Endothelial cell (in vitro differentiated cells): ENCODE results near the gene DOK5. TPM values are rescaled to one million over a fixed set of nuclear protein-coding genes. Genes with fewer than 3 reads are reported as not detected.
A peak's percentile ranks its signal among the peaks of the same experiment; 100 is the strongest.

Experiments used
- DNase-seq: peaks from one replicate; pipeline ENCODE4 v3.0.0; 2021; ENCODE audit warnings: low spot score
- H3K27ac Mint-ChIP-seq: one replicate; pipeline ENCODE4 v1.8.0; 2021; ENCODE audit warnings: mixed read lengths, inconsistent platforms; ENCODE audit not compliant: unreplicated experiment
- H3K27me3 Mint-ChIP-seq: one replicate; pipeline ENCODE4 v1.8.0; 2021; ENCODE audit warnings: mild to moderate bottlenecking, moderate library complexity, mixed read lengths, inconsistent platforms; ENCODE audit not compliant: unreplicated experiment
- H3K36me3 Mint-ChIP-seq: one replicate; pipeline ENCODE4 v1.8.0; 2021; ENCODE audit warnings: mild to moderate bottlenecking, low read depth, mixed read lengths, inconsistent platforms; ENCODE audit not compliant: unreplicated experiment
- H3K4me1 Mint-ChIP-seq: one replicate; pipeline ENCODE4 v1.8.0; 2021; ENCODE audit warnings: mild to moderate bottlenecking, mixed read lengths, inconsistent platforms; ENCODE audit not compliant: unreplicated experiment
- H3K4me3 Mint-ChIP-seq: one replicate; pipeline ENCODE4 v1.8.0; 2021; ENCODE audit warnings: mild to moderate bottlenecking, mixed read lengths, inconsistent platforms; ENCODE audit not compliant: unreplicated experiment
- H3K9me3 Mint-ChIP-seq: one replicate; pipeline ENCODE4 v1.8.0; 2021; ENCODE audit warnings: mixed read lengths, inconsistent platforms; ENCODE audit not compliant: unreplicated experiment
- CTCF ChIP-seq: fragments of 200-600 bp; sonication (generic); IDR thresholded peaks from one replicate; pipeline ENCODE4 v1.5.0; 2021; ENCODE audit warnings: antibody characterized with exemption; ENCODE audit not compliant: unreplicated experiment
- total RNA-seq: library from RNA; stranded (reverse); fragmentation: NEBNext Ultra II Directional; extraction: Animal tissue kit (Norgen Biotek cat#: 25700); gene quantifications from one replicate; pipeline ENCODE4 v1.2.1, GENCODE V29; 2021; ENCODE audit not compliant: unreplicated experiment

Gene DOK5
- total RNA-seq, 1 donor from 2014 or later = 0.26 TPM

GRCh38 chr20:54473340-54473739 is 2.1 kb upstream of the DOK5 start:
- TF ChIP-seq CTCF = no peak
- H3K4me3 Mint-ChIP-seq = no peak overlapping the region
- no peak for DNase-seq
- peaks cover 6% of the 10 kb centered on the region for H3K4me1 Mint-ChIP-seq
- H3K9me3 Mint-ChIP-seq = no peaks in the 10 kb centered on the region
- H3K27ac Mint-ChIP-seq = no peak overlapping the region
- H3K27me3 Mint-ChIP-seq = no peaks in the 10 kb centered on the region
- no peaks in the 10 kb centered on the region for H3K36me3 Mint-ChIP-seq

GRCh38 chr20:54474046-54474445 is 1.3 kb upstream of the DOK5 start:
- H3K27ac Mint-ChIP-seq = no peak overlapping the region
- no peaks in the 10 kb centered on the region for H3K9me3 Mint-ChIP-seq
- no peak for DNase-seq
- no peak for TF ChIP-seq CTCF
- no peak overlapping the region for H3K4me3 Mint-ChIP-seq
- H3K36me3 Mint-ChIP-seq = no peaks in the 10 kb centered on the region
- peaks cover 6% of the 10 kb centered on the region for H3K4me1 Mint-ChIP-seq
- no peaks in the 10 kb centered on the region for H3K27me3 Mint-ChIP-seq

GRCh38 chr20:54474866-54475265 is 527 bp upstream of the DOK5 start:
- H3K9me3 Mint-ChIP-seq = no peaks in the 10 kb centered on the region
- no peak for TF ChIP-seq CTCF
- no peak overlapping the region for H3K27ac Mint-ChIP-seq
- H3K27me3 Mint-ChIP-seq = peaks cover 2% of the 10 kb centered on the region
- H3K36me3 Mint-ChIP-seq = no peaks in the 10 kb centered on the region
- DNase-seq = no peak
- H3K4me1 Mint-ChIP-seq = peaks cover 6% of the 10 kb centered on the region
- peak overlapping the region; percentile 86 for H3K4me3 Mint-ChIP-seq

GRCh38 chr20:54476169-54477009 is 996 bp downstream of the DOK5 start:
- no peak for TF ChIP-seq CTCF
- DNase-seq = peak; percentile 19
- H3K4me1 Mint-ChIP-seq = peaks cover 6% of the 10 kb centered on the region
- H3K4me3 Mint-ChIP-seq = peak overlapping the region; percentile 95
- H3K27ac Mint-ChIP-seq = no peak overlapping the region
- no peaks in the 10 kb centered on the region for H3K9me3 Mint-ChIP-seq
- peaks cover 3% of the 10 kb centered on the region for H3K27me3 Mint-ChIP-seq
- no peaks in the 10 kb centered on the region for H3K36me3 Mint-ChIP-seq

GRCh38 chr20:54477191-54477955 is 2.0 kb downstream of the DOK5 start:
- Mint-ChIP-seq H3K36me3 (no peaks in the 10 kb centered on the region), H3K4me1 (peaks cover 6% of the 10 kb centered on the region), H3K27me3 (peaks cover 3% of the 10 kb centered on the region), H3K9me3 (no peaks in the 10 kb centered on the region), H3K27ac (no peak overlapping the region), H3K4me3 (no peak overlapping the region)
- no peak for DNase-seq
- no peak for TF ChIP-seq CTCF
